Kidney (tissue), 14 donors: ENCODE data around the gene GRAP2. TPM values are rescaled to one million over a fixed set of nuclear protein-coding genes. Genes with fewer than 3 reads are reported as not detected.

Experiments used
- DNase-seq, 5 donors: peaks; one replicate each; pipeline ENCODE4 v3.0.0-alpha.2; 2013 to 2020
- FAIRE-seq: peaks from 2 replicates; lab custom pipeline; 2012; peaks lifted over from hg19 to GRCh38; lab: Jason Lieb, UNC
- H3K27ac ChIP-seq, 2 donors: one replicate each; pipeline ENCODE4 v1.7.0; 2013; ENCODE audit warnings: low read depth in 2 of 2, low read length in 2 of 2, inconsistent platforms in 1 of 2
- H3K27me3 ChIP-seq: one replicate; pipeline ENCODE4 v1.7.1; 2013; ENCODE audit warnings: low read length, inconsistent platforms; ENCODE audit not compliant: control insufficient read depth, insufficient read depth
- H3K36me3 ChIP-seq, 3 donors: one replicate each; pipeline versions ENCODE4 v1.7.0 to v1.7.1; 2013; ENCODE audit warnings: low read length in 3 of 3, control low read depth in 1 of 3, inconsistent platforms in 1 of 3; ENCODE audit not compliant: insufficient read depth in 3 of 3, control insufficient read depth in 2 of 3
- H3K4me1 ChIP-seq, 3 donors: one replicate each; pipeline versions ENCODE4 v1.7.0 to v1.7.1; 2013; ENCODE audit warnings: low read length in 3 of 3, inconsistent platforms in 1 of 3, low read depth in 1 of 3; ENCODE audit not compliant: control insufficient read depth in 2 of 3, insufficient read depth in 2 of 3
- H3K4me3 ChIP-seq, 3 donors: one replicate each; pipeline versions ENCODE4 v1.7.0 to v1.8.1; 2013; ENCODE audit warnings: low read length in 3 of 3, control low read depth in 1 of 3, inconsistent platforms in 1 of 3
- H3K9ac ChIP-seq, 3 donors: one replicate each; pipeline versions ENCODE4 v1.7.0 to v1.7.1; 2013; ENCODE audit warnings: low read length in 3 of 3, control low read depth in 1 of 3, inconsistent platforms in 1 of 3
- H3K9me3 ChIP-seq, 3 donors: one replicate each; pipeline versions ENCODE4 v1.7.0 to v1.7.1; 2013; ENCODE audit warnings: low read length in 3 of 3, control low read depth in 1 of 3, inconsistent platforms in 1 of 3; ENCODE audit not compliant: control insufficient read depth in 2 of 3, insufficient read depth in 1 of 3
- CTCF ChIP-seq: IDR thresholded peaks from 3 replicates; pipeline ENCODE4 v1.5.1; 2012; ENCODE audit warnings: mild to moderate bottlenecking, moderate library complexity, borderline replicate concordance; ENCODE audit not compliant: insufficient read depth; ENCODE audit errors: extremely low read depth
- intact Hi-C: fragments of 100-400 bp; cut with DNase I; formaldehyde crosslinking; loops from one replicate; pipeline ENCODE4 v1.11.1; 2022
- polyA plus RNA-seq: library from polyadenylated mRNA; stranded (reverse); fragments of 350-450 nt; fragmentation: Illumina TruSeq; extraction: RNeasy Lipid Tissue Mini Kit (QIAGEN cat#74804); gene quantifications from one replicate; pipeline ENCODE4 v1.2.3, GENCODE V29; 2014; ENCODE audit warnings: low read depth, low replicate concordance; ENCODE audit not compliant: insufficient read depth
- total RNA-seq: library from RNA; stranded (reverse); fragmentation: NEBNext Ultra II Directional; extraction: Animal tissue kit (Norgen Biotek cat#: 25700); gene quantifications from one replicate; pipeline ENCODE4 v1.2.1, GENCODE V29; 2021
- donor health status: control.
- donor health status: control.
- donor health status: control.
- donor health status: control.
- donor health status: control.
- donor health status: DM: yes; HTN: yes; CAD: no.
- donor health status: Normal renal cell carcinoma (clear cell type).

GRAP2 gene
- total and polyA plus RNA-seq, 2 donors from 2014 or later, result 0.73 to 9.7 TPM

- no peak for TF ChIP-seq CTCF
- no peaks in the 10 kb centered on the region for H3K27me3 ChIP-seq
- H3K9me3 ChIP-seq, result no peaks in the 10 kb centered on the region
- H3K9ac ChIP-seq, result no peak overlapping the region
- intact Hi-C loops, result no loop called here
- H3K4me3 ChIP-seq, result no peak overlapping the region
- FAIRE-seq (no peak), DNase-seq (no peak)
- H3K4me1 ChIP-seq, result no peaks in the 10 kb centered on the region
- no peaks in the 10 kb centered on the region for H3K36me3 ChIP-seq
- no peak overlapping the region for H3K27ac ChIP-seq
These were observed 43.3 kb downstream of the GRAP2 start for GRCh38 chr22:39943953-39944872.

GRCh38 chr22:39946126-39946502, 45.2 kb downstream of the GRAP2 start:
- no peak overlapping the region for H3K9ac ChIP-seq
- H3K36me3 ChIP-seq, result no peaks in the 10 kb centered on the region
- no peak overlapping the region for H3K4me3 ChIP-seq
- no peaks in the 10 kb centered on the region for H3K4me1 ChIP-seq
- no peak overlapping the region for H3K27ac ChIP-seq
- no peaks in the 10 kb centered on the region for H3K9me3 ChIP-seq
- no peak for DNase-seq
- H3K27me3 ChIP-seq, result no peaks in the 10 kb centered on the region
- intact Hi-C loops, result no loop called here
- FAIRE-seq, result no peak
- TF ChIP-seq CTCF, result no peak

- DNase-seq (peak in 3 of 5 donors; percentile 24 to 44 (median 26)), FAIRE-seq (no peak)
- Histone ChIP-seq H3K36me3 (no peaks in the 10 kb centered on the region), H3K27ac (no peak overlapping the region), H3K4me3 (no peak overlapping the region), H3K27me3 (no peaks in the 10 kb centered on the region), H3K9ac (no peak overlapping the region), H3K9me3 (no peaks in the 10 kb centered on the region), H3K4me1 (no peaks in the 10 kb centered on the region)
- intact Hi-C loops, result no loop called here
- TF ChIP-seq CTCF, result no peak
These were observed 45.8 kb downstream of the GRAP2 start for GRCh38 chr22:39946503-39947219.
